Measurements from ENCODE around the gene PRPS1L1.

DNA sequence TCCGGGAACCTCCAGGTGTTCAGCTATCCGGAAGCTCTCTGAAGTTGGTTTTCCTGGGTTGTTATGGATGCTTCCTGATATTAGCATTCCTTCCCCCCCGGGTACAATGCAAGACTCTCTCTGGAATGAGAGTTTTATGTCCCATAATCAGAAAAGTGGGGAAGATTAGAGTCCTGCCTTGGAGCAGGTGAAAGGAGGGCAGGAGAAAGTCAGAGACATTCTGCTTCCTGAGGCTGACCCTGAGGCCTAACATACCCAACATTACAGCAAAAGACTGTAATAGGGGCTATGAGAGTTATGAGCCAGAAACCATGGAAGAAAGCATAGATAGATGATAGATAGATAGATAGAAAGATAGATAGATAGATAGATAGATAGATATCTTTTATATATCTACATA, 36.9 kb downstream of the PRPS1L1 start:
- TF ChIP-seq, protein P1, sequence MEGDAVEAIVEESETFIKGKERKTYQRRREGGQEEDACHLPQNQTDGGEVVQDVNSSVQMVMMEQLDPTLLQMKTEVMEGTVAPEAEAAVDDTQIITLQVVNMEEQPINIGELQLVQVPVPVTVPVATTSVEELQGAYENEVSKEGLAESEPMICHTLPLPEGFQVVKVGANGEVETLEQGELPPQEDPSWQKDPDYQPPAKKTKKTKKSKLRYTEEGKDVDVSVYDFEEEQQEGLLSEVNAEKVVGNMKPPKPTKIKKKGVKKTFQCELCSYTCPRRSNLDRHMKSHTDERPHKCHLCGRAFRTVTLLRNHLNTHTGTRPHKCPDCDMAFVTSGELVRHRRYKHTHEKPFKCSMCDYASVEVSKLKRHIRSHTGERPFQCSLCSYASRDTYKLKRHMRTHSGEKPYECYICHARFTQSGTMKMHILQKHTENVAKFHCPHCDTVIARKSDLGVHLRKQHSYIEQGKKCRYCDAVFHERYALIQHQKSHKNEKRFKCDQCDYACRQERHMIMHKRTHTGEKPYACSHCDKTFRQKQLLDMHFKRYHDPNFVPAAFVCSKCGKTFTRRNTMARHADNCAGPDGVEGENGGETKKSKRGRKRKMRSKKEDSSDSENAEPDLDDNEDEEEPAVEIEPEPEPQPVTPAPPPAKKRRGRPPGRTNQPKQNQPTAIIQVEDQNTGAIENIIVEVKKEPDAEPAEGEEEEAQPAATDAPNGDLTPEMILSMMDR (IDR thresholded peaks at IDR 0.05; ENCODE audit: low read length) = no peak
- TF ChIP-seq EZH2 (optimal IDR thresholded peaks at IDR 0.05; ENCODE audit: low read depth, low read length) (no peak), EZH2phosphoT487 (IDR thresholded peaks at IDR 0.05; ENCODE audit: low read length) (no peak)

Measured in MM.1S (cell line).